ENCODE measurements around the gene MXD4.
"Not testable (repeated sequence)": the region's sequence is repeated elsewhere in the genome, so short reads cannot be mapped to it uniquely, and the experiment has no call there.

The MXD4 gene

GRCh38 chr4:2218436-2218835 is 43.5 kb downstream of the MXD4 start:
- H3K4me3 ChIP-seq (ENCODE audit: low read depth in 1 of 2, low read length in 2 of 2) = no peak overlapping the region
- H3K9me3 ChIP-seq (ENCODE audit: control insufficient read depth in 1 of 2, low read length in 2 of 2) = no peaks in the 10 kb centered on the region
- H3K36me3 ChIP-seq (ENCODE audit: control insufficient read depth in 1 of 2, insufficient read depth in 2 of 2, low read length in 2 of 2) = peaks cover 0 to 5% of the 10 kb centered on the region in 2 donors
- H3K27me3 ChIP-seq (ENCODE audit: control insufficient read depth in 1 of 2, insufficient read depth in 2 of 2, low read length in 2 of 2) = no peaks in the 10 kb centered on the region
- no peaks in the 10 kb centered on the region for H3K4me1 ChIP-seq (ENCODE audit: control insufficient read depth in 1 of 2, insufficient read depth in 2 of 2, low read length in 2 of 2)
- H3K27ac ChIP-seq (ENCODE audit: low read depth, low read length) = no peak overlapping the region
- H3K9ac ChIP-seq (ENCODE audit: low read depth in 1 of 2, low read length in 2 of 2) = no peak overlapping the region

GRCh38 chr4:2217726-2218125 is 44.2 kb downstream of the MXD4 start:
- H3K4me1 ChIP-seq (ENCODE audit: control insufficient read depth in 1 of 2, insufficient read depth in 2 of 2, low read length in 2 of 2) = no peaks in the 10 kb centered on the region
- no peaks in the 10 kb centered on the region for H3K27me3 ChIP-seq (ENCODE audit: control insufficient read depth in 1 of 2, insufficient read depth in 2 of 2, low read length in 2 of 2)
- H3K9me3 ChIP-seq (ENCODE audit: control insufficient read depth in 1 of 2, low read length in 2 of 2) = no peaks in the 10 kb centered on the region
- H3K36me3 ChIP-seq (ENCODE audit: control insufficient read depth in 1 of 2, insufficient read depth in 2 of 2, low read length in 2 of 2) = no peaks in the 10 kb centered on the region
- no peak overlapping the region for H3K4me3 ChIP-seq (ENCODE audit: low read depth in 1 of 2, low read length in 2 of 2)
- H3K9ac ChIP-seq (ENCODE audit: low read depth in 1 of 2, low read length in 2 of 2) = no peak overlapping the region
- H3K27ac ChIP-seq (ENCODE audit: low read depth, low read length) = no peak overlapping the region

GRCh38 chr4:2212831-2213230 is 49.1 kb downstream of the MXD4 start:
- Histone ChIP-seq H3K4me3 (ENCODE audit: low read depth in 1 of 2, low read length in 2 of 2) (no peak overlapping the region), H3K4me1 (ENCODE audit: control insufficient read depth in 1 of 2, insufficient read depth in 2 of 2, low read length in 2 of 2) (no peaks in the 10 kb centered on the region), H3K36me3 (ENCODE audit: control insufficient read depth in 1 of 2, insufficient read depth in 2 of 2, low read length in 2 of 2) (no peaks in the 10 kb centered on the region), H3K9ac (ENCODE audit: low read depth in 1 of 2, low read length in 2 of 2) (no peak overlapping the region), H3K27ac (ENCODE audit: low read depth, low read length) (no peak overlapping the region), H3K9me3 (ENCODE audit: control insufficient read depth in 1 of 2, low read length in 2 of 2) (no peaks in the 10 kb centered on the region), H3K27me3 (ENCODE audit: control insufficient read depth in 1 of 2, insufficient read depth in 2 of 2, low read length in 2 of 2) (no peaks in the 10 kb centered on the region)

GRCh38 chr4:2202789-2203188 is 59.1 kb downstream of the MXD4 start:
- H3K27me3 ChIP-seq (ENCODE audit: control insufficient read depth in 1 of 2, insufficient read depth in 2 of 2, low read length in 2 of 2); H3K27ac ChIP-seq (ENCODE audit: low read depth, low read length); H3K9me3 ChIP-seq (ENCODE audit: control insufficient read depth in 1 of 2, low read length in 2 of 2); H3K9ac ChIP-seq (ENCODE audit: low read depth in 1 of 2, low read length in 2 of 2); H3K4me1 ChIP-seq (ENCODE audit: control insufficient read depth in 1 of 2, insufficient read depth in 2 of 2, low read length in 2 of 2); H3K36me3 ChIP-seq (ENCODE audit: control insufficient read depth in 1 of 2, insufficient read depth in 2 of 2, low read length in 2 of 2); H3K4me3 ChIP-seq (ENCODE audit: low read depth in 1 of 2, low read length in 2 of 2): not testable (repeated sequence)

All from duodenal mucosa (tissue), 2 donors.